ENCODE measurements around the gene RIPK1. TPM values are rescaled to one million over a fixed set of nuclear protein-coding genes. Genes with fewer than 3 reads are reported as not detected.

Gene RIPK1
- total and polyA plus RNA-seq, 2 of the 8 experiments (the other 6 are each of a cell fraction or from before 2014, with no cell fraction given) = 5.9 to 22.9 TPM

GRCh38 chr6:3124667-3125066 lies 56.4 kb downstream of the RIPK1 start (continued):
- TF ChIP-seq MAFK (IDR thresholded peaks at IDR 0.05; ENCODE audit: low read depth, low read length) = no peak
- no peak for TF ChIP-seq HDAC6 (IDR thresholded peaks at IDR 0.05; ENCODE audit: low read depth, low read length)
- no peak for TF ChIP-seq SIN3A (conservative IDR thresholded peaks at IDR 0.05 in 1 of 2, IDR thresholded peaks at IDR 0.05 in 1 of 2; ENCODE audit: low read depth in 1 of 2, low read length in 2 of 2)
- TF ChIP-seq E2F6 (IDR thresholded peaks at IDR 0.05) = no peak
- no peak for TF ChIP-seq CBX8 (IDR thresholded peaks at IDR 0.05; ENCODE audit: borderline replicate concordance, low read depth, low read length)
